A673 (cell line): ENCODE measurements around the gene FUT3.

Source experiments
- EZH2 ChIP-seq: fragments of 200-600 bp; sonication (generic); IDR thresholded peaks from 2 replicates; pipeline ENCODE4 v1.6.1; 2017; ENCODE audit warnings: borderline replicate concordance, low read depth, mild to moderate bottlenecking, mixed read lengths, antibody characterized with exemption, low read length; ENCODE audit not compliant: poor library complexity, severe bottlenecking
- TF ChIP-seq, protein P1 (sequence below): fragments of 300-800, 200-600 bp; sonication (generic); conservative IDR thresholded peaks from 2 replicates; pipeline ENCODE4 v1.5.1; 2017; ENCODE audit warnings: low read depth, mild to moderate bottlenecking, antibody characterized with exemption, low read length, moderate library complexity, mixed read lengths

DNA sequence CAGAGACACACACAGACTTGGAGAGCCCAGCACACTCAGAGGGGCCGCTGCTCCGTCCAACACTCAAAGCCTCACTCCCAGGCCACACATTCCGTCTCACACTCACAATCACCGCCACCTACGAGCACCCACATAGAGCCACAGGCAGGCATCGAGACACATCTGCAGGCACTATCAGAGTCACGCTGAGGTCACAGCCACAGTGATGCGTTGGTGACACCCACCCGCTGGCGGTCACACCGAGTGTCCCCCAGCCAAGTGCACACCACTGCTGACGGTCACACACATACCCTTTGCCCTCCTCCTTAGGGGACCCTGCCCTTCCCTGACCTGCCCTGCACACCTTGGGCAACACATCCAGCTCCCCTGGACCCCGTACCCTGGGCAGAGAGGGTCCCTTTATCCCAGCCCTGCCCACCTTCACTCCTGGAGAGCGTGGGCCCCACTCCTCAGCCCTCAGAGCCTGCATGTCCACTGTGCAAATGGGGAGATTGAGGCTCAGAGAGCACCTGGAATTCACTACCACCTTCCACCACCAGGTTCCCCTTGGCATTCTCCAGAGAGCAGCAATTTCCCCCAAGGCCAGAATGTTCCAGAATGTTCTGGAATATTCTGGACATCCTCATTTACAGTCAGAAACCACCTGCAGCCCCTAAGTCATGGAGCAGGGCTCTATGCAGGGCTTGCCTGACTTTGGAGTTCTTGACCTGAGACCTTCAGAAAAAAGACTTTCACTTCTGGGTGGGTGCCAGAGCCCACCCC, 13.7 kb upstream of the FUT3 start:
- TF ChIP-seq, protein P1, sequence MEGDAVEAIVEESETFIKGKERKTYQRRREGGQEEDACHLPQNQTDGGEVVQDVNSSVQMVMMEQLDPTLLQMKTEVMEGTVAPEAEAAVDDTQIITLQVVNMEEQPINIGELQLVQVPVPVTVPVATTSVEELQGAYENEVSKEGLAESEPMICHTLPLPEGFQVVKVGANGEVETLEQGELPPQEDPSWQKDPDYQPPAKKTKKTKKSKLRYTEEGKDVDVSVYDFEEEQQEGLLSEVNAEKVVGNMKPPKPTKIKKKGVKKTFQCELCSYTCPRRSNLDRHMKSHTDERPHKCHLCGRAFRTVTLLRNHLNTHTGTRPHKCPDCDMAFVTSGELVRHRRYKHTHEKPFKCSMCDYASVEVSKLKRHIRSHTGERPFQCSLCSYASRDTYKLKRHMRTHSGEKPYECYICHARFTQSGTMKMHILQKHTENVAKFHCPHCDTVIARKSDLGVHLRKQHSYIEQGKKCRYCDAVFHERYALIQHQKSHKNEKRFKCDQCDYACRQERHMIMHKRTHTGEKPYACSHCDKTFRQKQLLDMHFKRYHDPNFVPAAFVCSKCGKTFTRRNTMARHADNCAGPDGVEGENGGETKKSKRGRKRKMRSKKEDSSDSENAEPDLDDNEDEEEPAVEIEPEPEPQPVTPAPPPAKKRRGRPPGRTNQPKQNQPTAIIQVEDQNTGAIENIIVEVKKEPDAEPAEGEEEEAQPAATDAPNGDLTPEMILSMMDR: no peak
- no peak for TF ChIP-seq EZH2
